Liver (tissue), 3 donors: ENCODE data around the gene CFH.
"Not testable (repeated sequence)": the region's sequence is repeated elsewhere in the genome, so short reads cannot be mapped to it uniquely, and the experiment has no call there.

ENCODE experiments used
- ATF3 ChIP-seq: IDR thresholded peaks from 2 replicates; pipeline ENCODE4 v1.6.1; 2016; ENCODE audit warnings: antibody characterized with exemption
- CTCF ChIP-seq: fragments of 150-350 bp; IDR thresholded peaks from 2 replicates; pipeline ENCODE4 v1.5.1; 2017; ENCODE audit warnings: improper control_type of control experiment, low read depth, low read length; ENCODE audit not compliant: missing input control
- EGR1 ChIP-seq, 2 donors: IDR thresholded peaks; 2 replicates each; pipeline ENCODE4 v1.6.1; 2016 to 2018; ENCODE audit warnings: antibody characterized with exemption in 2 of 2, low read depth in 2 of 2
- GABPA ChIP-seq, 2 donors: IDR thresholded peaks in 1 of 2; conservative IDR thresholded peaks in 1 of 2; 2 replicates each; pipeline ENCODE4 v1.6.1; 2016; ENCODE audit warnings: antibody characterized with exemption in 2 of 2, mild to moderate bottlenecking in 1 of 2, moderate library complexity in 1 of 2
- MAX ChIP-seq: IDR thresholded peaks from 2 replicates; pipeline ENCODE4 v1.6.1; 2016; ENCODE audit warnings: antibody characterized with exemption
- REST ChIP-seq: IDR thresholded peaks from 2 replicates; pipeline ENCODE4 v1.6.1; 2016; ENCODE audit warnings: antibody characterized with exemption, mild to moderate bottlenecking
- TAF1 ChIP-seq: conservative IDR thresholded peaks from 2 replicates; pipeline ENCODE4 v1.6.1; 2016; ENCODE audit warnings: antibody characterized with exemption, mild to moderate bottlenecking
- YY1 ChIP-seq: IDR thresholded peaks from 2 replicates; pipeline ENCODE4 v1.6.1; 2016; ENCODE audit warnings: antibody characterized with exemption, mild to moderate bottlenecking
- ZBTB33 ChIP-seq: IDR thresholded peaks from 2 replicates; pipeline ENCODE4 v1.6.1; 2016; ENCODE audit warnings: antibody characterized with exemption
- donor health status: healthy.
- donor health status: healthy.

GRCh38 chr1:196794103-196794502, 142.3 kb downstream of the CFH start:
- TF ChIP-seq REST; GABPA (IDR thresholded peaks at IDR 0.05 in 1 of 2, conservative IDR thresholded peaks at IDR 0.05 in 1 of 2); CTCF; YY1; MAX; TAF1; ZBTB33; EGR1 (IDR thresholded peaks at IDR 0.05; ENCODE audit: low read depth in 2 of 2); ATF3: not testable (repeated sequence)
